ENCODE data around the gene FRMD1.

FRMD1 gene

GRCh38 chr6:168064226-168064807, 14.7 kb downstream of the FRMD1 start:
- no peaks in the 10 kb centered on the region for H3K36me3 ChIP-seq (ENCODE audit: control insufficient read depth in 4 of 4, insufficient read depth in 4 of 4, low read length in 3 of 4)
- CTCF ChIA-PET = no interaction called here
- no peaks in the 10 kb centered on the region for H3K4me1 ChIP-seq (ENCODE audit: control extremely low read depth in 1 of 4, control insufficient read depth in 4 of 4, insufficient read depth in 4 of 4, low read length in 3 of 4)
- peaks cover 0 to 2% (median 0%) of the 10 kb centered on the region in 5 experiments for H3K9me3 ChIP-seq (ENCODE audit: control extremely low read depth in 1 of 5, control insufficient read depth in 4 of 5, insufficient read depth in 2 of 5, low read depth in 1 of 5, low read length in 4 of 5)
- no peak overlapping the region for H3K4me3 ChIP-seq (ENCODE audit: control insufficient read depth in 1 of 7, extremely low read depth in 1 of 7, insufficient read depth in 4 of 7, low read depth in 2 of 7, low read length in 6 of 7)
- H3K27ac ChIP-seq (ENCODE audit: insufficient read depth in 1 of 2, low read depth in 1 of 2, low read length in 2 of 2, poor library complexity in 1 of 2, severe bottlenecking in 2 of 2) = no peak overlapping the region
- POLR2A ChIA-PET = no interaction called here
- no peak for DNase-seq
- H3K27me3 ChIP-seq (replicated peaks in 2 of 5; ENCODE audit: control insufficient read depth in 4 of 5, insufficient read depth in 5 of 5, low read length in 4 of 5) = no peaks in the 10 kb centered on the region
- WGBS (ENCODE audit: insufficient coverage) = 94% methylated on average over 9 of the region's 11 CpGs

- WGBS (ENCODE audit: insufficient coverage) = 97% methylated on average over 10 of the region's 13 CpGs
- no peak overlapping the region for H3K27ac ChIP-seq (ENCODE audit: insufficient read depth in 1 of 2, low read depth in 1 of 2, low read length in 2 of 2, poor library complexity in 1 of 2, severe bottlenecking in 2 of 2)
- H3K36me3 ChIP-seq (ENCODE audit: control insufficient read depth in 4 of 4, insufficient read depth in 4 of 4, low read length in 3 of 4) = no peaks in the 10 kb centered on the region
- ChIA-PET POLR2A (no interaction called here), CTCF (no interaction called here)
- H3K9me3 ChIP-seq (ENCODE audit: control extremely low read depth in 1 of 5, control insufficient read depth in 4 of 5, insufficient read depth in 2 of 5, low read depth in 1 of 5, low read length in 4 of 5) = peaks cover 0 to 2% (median 0%) of the 10 kb centered on the region in 5 experiments
- no peaks in the 10 kb centered on the region for H3K4me1 ChIP-seq (ENCODE audit: control extremely low read depth in 1 of 4, control insufficient read depth in 4 of 4, insufficient read depth in 4 of 4, low read length in 3 of 4)
- H3K4me3 ChIP-seq (ENCODE audit: control insufficient read depth in 1 of 7, extremely low read depth in 1 of 7, insufficient read depth in 4 of 7, low read depth in 2 of 7, low read length in 6 of 7) = no peak overlapping the region
- H3K27me3 ChIP-seq (replicated peaks in 2 of 5; ENCODE audit: control insufficient read depth in 4 of 5, insufficient read depth in 5 of 5, low read length in 4 of 5) = no peaks in the 10 kb centered on the region
- DNase-seq = no peak
Measured at GRCh38 chr6:168063431-168063830, 15.6 kb downstream of the FRMD1 start.

GRCh38 chr6:168062346-168063289, 16.4 kb downstream of the FRMD1 start:
- DNase-seq = no peak
- ChIA-PET POLR2A (no interaction called here), CTCF (no interaction called here)
- Histone ChIP-seq H3K27me3 (replicated peaks in 2 of 5; ENCODE audit: control insufficient read depth in 4 of 5, insufficient read depth in 5 of 5, low read length in 4 of 5) (no peaks in the 10 kb centered on the region), H3K36me3 (ENCODE audit: control insufficient read depth in 4 of 4, insufficient read depth in 4 of 4, low read length in 3 of 4) (no peaks in the 10 kb centered on the region), H3K4me3 (ENCODE audit: control insufficient read depth in 1 of 7, extremely low read depth in 1 of 7, insufficient read depth in 4 of 7, low read depth in 2 of 7, low read length in 6 of 7) (no peak overlapping the region), H3K27ac (ENCODE audit: insufficient read depth in 1 of 2, low read depth in 1 of 2, low read length in 2 of 2, poor library complexity in 1 of 2, severe bottlenecking in 2 of 2) (no peak overlapping the region), H3K9me3 (ENCODE audit: control extremely low read depth in 1 of 5, control insufficient read depth in 4 of 5, insufficient read depth in 2 of 5, low read depth in 1 of 5, low read length in 4 of 5) (peaks cover 0 to 2% (median 0%) of the 10 kb centered on the region in 5 experiments), H3K4me1 (ENCODE audit: control extremely low read depth in 1 of 4, control insufficient read depth in 4 of 4, insufficient read depth in 4 of 4, low read length in 3 of 4) (no peaks in the 10 kb centered on the region)
- WGBS (ENCODE audit: insufficient coverage) = 95% methylated on average over 31 of the region's 31 CpGs

GRCh38 chr6:168061269-168062210, 17.5 kb downstream of the FRMD1 start:
- Histone ChIP-seq H3K36me3 (ENCODE audit: control insufficient read depth in 4 of 4, insufficient read depth in 4 of 4, low read length in 3 of 4) (no peaks in the 10 kb centered on the region), H3K4me3 (ENCODE audit: control insufficient read depth in 1 of 7, extremely low read depth in 1 of 7, insufficient read depth in 4 of 7, low read depth in 2 of 7, low read length in 6 of 7) (no peak overlapping the region), H3K9me3 (ENCODE audit: control extremely low read depth in 1 of 5, control insufficient read depth in 4 of 5, insufficient read depth in 2 of 5, low read depth in 1 of 5, low read length in 4 of 5) (peaks cover 0 to 2% (median 0%) of the 10 kb centered on the region in 5 experiments), H3K27me3 (replicated peaks in 2 of 5; ENCODE audit: control insufficient read depth in 4 of 5, insufficient read depth in 5 of 5, low read length in 4 of 5) (no peaks in the 10 kb centered on the region), H3K27ac (ENCODE audit: insufficient read depth in 1 of 2, low read depth in 1 of 2, low read length in 2 of 2, poor library complexity in 1 of 2, severe bottlenecking in 2 of 2) (no peak overlapping the region), H3K4me1 (ENCODE audit: control extremely low read depth in 1 of 4, control insufficient read depth in 4 of 4, insufficient read depth in 4 of 4, low read length in 3 of 4) (no peaks in the 10 kb centered on the region)
- DNase-seq = no peak
- ChIA-PET POLR2A (no interaction called here), CTCF (no interaction called here)
- 91% methylated on average over 26 of the region's 29 CpGs for WGBS (ENCODE audit: insufficient coverage)

- peaks cover 0 to under 1% (median 0%) of the 10 kb centered on the region in 5 experiments for H3K9me3 ChIP-seq (ENCODE audit: control extremely low read depth in 1 of 5, control insufficient read depth in 4 of 5, insufficient read depth in 2 of 5, low read depth in 1 of 5, low read length in 4 of 5)
- WGBS (ENCODE audit: insufficient coverage) = 95% methylated on average over 10 of the region's 12 CpGs
- ChIA-PET CTCF (no interaction called here), POLR2A (no interaction called here)
- H3K4me3 ChIP-seq (ENCODE audit: control insufficient read depth in 1 of 7, extremely low read depth in 1 of 7, insufficient read depth in 4 of 7, low read depth in 2 of 7, low read length in 6 of 7) = no peak overlapping the region
- no peaks in the 10 kb centered on the region for H3K4me1 ChIP-seq (ENCODE audit: control extremely low read depth in 1 of 4, control insufficient read depth in 4 of 4, insufficient read depth in 4 of 4, low read length in 3 of 4)
- no peak for DNase-seq
- no peaks in the 10 kb centered on the region for H3K36me3 ChIP-seq (ENCODE audit: control insufficient read depth in 4 of 4, insufficient read depth in 4 of 4, low read length in 3 of 4)
- H3K27ac ChIP-seq (ENCODE audit: insufficient read depth in 1 of 2, low read depth in 1 of 2, low read length in 2 of 2, poor library complexity in 1 of 2, severe bottlenecking in 2 of 2) = no peak overlapping the region
- H3K27me3 ChIP-seq (replicated peaks in 2 of 5; ENCODE audit: control insufficient read depth in 4 of 5, insufficient read depth in 5 of 5, low read length in 4 of 5) = no peaks in the 10 kb centered on the region
Measured at GRCh38 chr6:168060521-168060931, 18.5 kb downstream of the FRMD1 start.

GRCh38 chr6:168058691-168059551, 20.1 kb downstream of the FRMD1 start:
- ChIA-PET POLR2A (no interaction called here), CTCF (no interaction called here)
- 91% methylated on average over 25 of the region's 30 CpGs for WGBS (ENCODE audit: insufficient coverage)
- Histone ChIP-seq H3K27me3 (replicated peaks in 2 of 5; ENCODE audit: control insufficient read depth in 4 of 5, insufficient read depth in 5 of 5, low read length in 4 of 5) (no peaks in the 10 kb centered on the region), H3K36me3 (ENCODE audit: control insufficient read depth in 4 of 4, insufficient read depth in 4 of 4, low read length in 3 of 4) (no peaks in the 10 kb centered on the region), H3K9me3 (ENCODE audit: control extremely low read depth in 1 of 5, control insufficient read depth in 4 of 5, insufficient read depth in 2 of 5, low read depth in 1 of 5, low read length in 4 of 5) (no peaks in the 10 kb centered on the region), H3K4me1 (ENCODE audit: control extremely low read depth in 1 of 4, control insufficient read depth in 4 of 4, insufficient read depth in 4 of 4, low read length in 3 of 4) (no peaks in the 10 kb centered on the region), H3K4me3 (ENCODE audit: control insufficient read depth in 1 of 7, extremely low read depth in 1 of 7, insufficient read depth in 4 of 7, low read depth in 2 of 7, low read length in 6 of 7) (no peak overlapping the region), H3K27ac (ENCODE audit: insufficient read depth in 1 of 2, low read depth in 1 of 2, low read length in 2 of 2, poor library complexity in 1 of 2, severe bottlenecking in 2 of 2) (no peak overlapping the region)
- no peak for DNase-seq

Data from common myeloid progenitor, CD34-positive (primary cell).